Bronchial epithelial cell (primary cell): ENCODE measurements around the gene DEF6. TPM values are rescaled to one million over a fixed set of nuclear protein-coding genes. Genes with fewer than 3 reads are reported as not detected.

Source experiments
- DNase-seq: peaks from one replicate; pipeline ENCODE4 v3.0.0-alpha.2; 2010; ENCODE audit warnings: low read depth
- FAIRE-seq: peaks from 2 replicates; lab custom pipeline; 2011; peaks lifted over from hg19 to GRCh38; lab: Jason Lieb, UNC
- H3K27me3 ChIP-seq: 2 replicates; pipeline ENCODE4 v1.5.1; 2011; ENCODE audit warnings: low read length; ENCODE audit not compliant: control insufficient read depth, insufficient read depth
- H3K36me3 ChIP-seq: 2 replicates; pipeline ENCODE4 v1.5.1; 2011; ENCODE audit warnings: low read length; ENCODE audit not compliant: control insufficient read depth, insufficient read depth
- H3K4me3 ChIP-seq: 2 replicates; pipeline ENCODE4 v1.5.1; 2011; ENCODE audit warnings: mild to moderate bottlenecking, low read depth, low read length, control low read depth
- total RNA-seq: library from RNA; depleted of rRNA; stranded (reverse); fragments of >200 nt; gene quantifications from 2 replicates; pipeline ENCODE4 v1.2.1, GENCODE V29; 2014
- TF ChIP-seq, protein P1 (sequence below): IDR thresholded peaks from 2 replicates; pipeline ENCODE4 v1.5.1; 2011; ENCODE audit warnings: mild to moderate bottlenecking, moderate library complexity, low read length, control low read depth, inconsistent platforms; ENCODE audit not compliant: insufficient read depth, severe bottlenecking

DEF6 gene
- total RNA-seq, 1 donor from 2014 or later = 25.0 TPM

GRCh38 chr6:35354361-35355135 lies 56.9 kb downstream of the DEF6 start:
- FAIRE-seq (no peak), DNase-seq (no peak)
- peaks cover 12% of the 10 kb centered on the region for H3K36me3 ChIP-seq
- TF ChIP-seq, protein P1, sequence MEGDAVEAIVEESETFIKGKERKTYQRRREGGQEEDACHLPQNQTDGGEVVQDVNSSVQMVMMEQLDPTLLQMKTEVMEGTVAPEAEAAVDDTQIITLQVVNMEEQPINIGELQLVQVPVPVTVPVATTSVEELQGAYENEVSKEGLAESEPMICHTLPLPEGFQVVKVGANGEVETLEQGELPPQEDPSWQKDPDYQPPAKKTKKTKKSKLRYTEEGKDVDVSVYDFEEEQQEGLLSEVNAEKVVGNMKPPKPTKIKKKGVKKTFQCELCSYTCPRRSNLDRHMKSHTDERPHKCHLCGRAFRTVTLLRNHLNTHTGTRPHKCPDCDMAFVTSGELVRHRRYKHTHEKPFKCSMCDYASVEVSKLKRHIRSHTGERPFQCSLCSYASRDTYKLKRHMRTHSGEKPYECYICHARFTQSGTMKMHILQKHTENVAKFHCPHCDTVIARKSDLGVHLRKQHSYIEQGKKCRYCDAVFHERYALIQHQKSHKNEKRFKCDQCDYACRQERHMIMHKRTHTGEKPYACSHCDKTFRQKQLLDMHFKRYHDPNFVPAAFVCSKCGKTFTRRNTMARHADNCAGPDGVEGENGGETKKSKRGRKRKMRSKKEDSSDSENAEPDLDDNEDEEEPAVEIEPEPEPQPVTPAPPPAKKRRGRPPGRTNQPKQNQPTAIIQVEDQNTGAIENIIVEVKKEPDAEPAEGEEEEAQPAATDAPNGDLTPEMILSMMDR = no peak
- H3K27me3 ChIP-seq = no peaks in the 10 kb centered on the region
- no peak overlapping the region for H3K4me3 ChIP-seq

- H3K27me3 ChIP-seq = no peaks in the 10 kb centered on the region
These were observed 58.8 kb downstream of the DEF6 start for GRCh38 chr6:35356391-35356790.

DNA sequence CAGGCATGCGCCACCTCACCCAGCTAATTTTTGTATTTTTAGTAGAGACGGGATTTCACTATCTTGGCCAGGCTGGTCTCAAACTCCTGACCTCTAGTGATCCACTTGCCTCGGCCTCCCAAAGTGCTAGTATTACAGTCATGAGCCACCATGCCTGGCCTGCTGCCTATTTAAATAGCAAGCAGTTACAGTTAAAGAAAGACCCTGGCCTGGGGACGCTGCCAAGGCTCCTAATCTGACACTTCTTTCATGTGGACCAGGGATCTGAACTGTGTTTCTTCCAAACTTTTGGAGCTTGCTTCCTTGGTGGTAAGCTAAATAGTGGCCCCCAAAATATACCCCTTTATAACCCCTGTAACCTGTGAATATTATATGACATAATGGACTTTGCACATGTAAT lies 60.1 kb downstream of the DEF6 start:
- H3K4me3 ChIP-seq = no peak overlapping the region
- TF ChIP-seq, protein P1 = no peak
- peaks cover 14% of the 10 kb centered on the region for H3K36me3 ChIP-seq
- DNase-seq = no peak
- no peaks in the 10 kb centered on the region for H3K27me3 ChIP-seq
- no peak for FAIRE-seq

More at GRCh38 chr6:35356391-35356790, 58.8 kb downstream of the DEF6 start:
- FAIRE-seq = no peak
- Histone ChIP-seq H3K36me3 (peaks cover 12% of the 10 kb centered on the region), H3K4me3 (no peak overlapping the region)
- TF ChIP-seq, protein P1 = no peak
- no peak for DNase-seq

GRCh38 chr6:35358086-35358485 lies 60.5 kb downstream of the DEF6 start:
- Histone ChIP-seq H3K27me3 (no peaks in the 10 kb centered on the region), H3K36me3 (peaks cover 14% of the 10 kb centered on the region), H3K4me3 (no peak overlapping the region)
- TF ChIP-seq, protein P1 = no peak
- DNase-seq (no peak), FAIRE-seq (no peak)

GRCh38 chr6:35359346-35359743 lies 61.7 kb downstream of the DEF6 start:
- FAIRE-seq (no peak), DNase-seq (no peak)
- TF ChIP-seq, protein P1 = no peak
- Histone ChIP-seq H3K27me3 (no peaks in the 10 kb centered on the region), H3K36me3 (peaks cover 14% of the 10 kb centered on the region), H3K4me3 (no peak overlapping the region)
